Measurements from ENCODE around the gene RAD51.

The RAD51 gene

GRCh38 chr15:40731034-40731433, 36.1 kb downstream of the RAD51 start:
- Histone ChIP-seq H3K27me3 (ENCODE audit: control insufficient read depth, insufficient read depth, low read length) (no peaks in the 10 kb centered on the region), H3K4me1 (ENCODE audit: control insufficient read depth, insufficient read depth, low read length) (no peaks in the 10 kb centered on the region), H3K9ac (ENCODE audit: low read length) (no peak overlapping the region), H3K9me3 (ENCODE audit: control insufficient read depth, low read length) (no peaks in the 10 kb centered on the region), H3K36me3 (ENCODE audit: control insufficient read depth, insufficient read depth, low read length) (no peaks in the 10 kb centered on the region), H3K4me3 (ENCODE audit: low read length) (no peak overlapping the region)

GRCh38 chr15:40736575-40736974, 41.6 kb downstream of the RAD51 start:
- Histone ChIP-seq H3K9me3 (ENCODE audit: control insufficient read depth, low read length) (no peaks in the 10 kb centered on the region), H3K4me1 (ENCODE audit: control insufficient read depth, insufficient read depth, low read length) (no peaks in the 10 kb centered on the region), H3K9ac (ENCODE audit: low read length) (no peak overlapping the region), H3K36me3 (ENCODE audit: control insufficient read depth, insufficient read depth, low read length) (no peaks in the 10 kb centered on the region), H3K4me3 (ENCODE audit: low read length) (no peak overlapping the region), H3K27me3 (ENCODE audit: control insufficient read depth, insufficient read depth, low read length) (no peaks in the 10 kb centered on the region)

GRCh38 chr15:40737048-40737447, 42.1 kb downstream of the RAD51 start:
- Histone ChIP-seq H3K9ac (ENCODE audit: low read length) (no peak overlapping the region), H3K36me3 (ENCODE audit: control insufficient read depth, insufficient read depth, low read length) (no peaks in the 10 kb centered on the region), H3K9me3 (ENCODE audit: control insufficient read depth, low read length) (no peaks in the 10 kb centered on the region)

GRCh38 chr15:40739047-40739446, 44.1 kb downstream of the RAD51 start:
- Histone ChIP-seq H3K9ac (ENCODE audit: low read length) (no peak overlapping the region), H3K4me1 (ENCODE audit: control insufficient read depth, insufficient read depth, low read length) (no peaks in the 10 kb centered on the region), H3K36me3 (ENCODE audit: control insufficient read depth, insufficient read depth, low read length) (no peaks in the 10 kb centered on the region), H3K4me3 (ENCODE audit: low read length) (no peak overlapping the region), H3K9me3 (ENCODE audit: control insufficient read depth, low read length) (no peaks in the 10 kb centered on the region), H3K27me3 (ENCODE audit: control insufficient read depth, insufficient read depth, low read length) (no peaks in the 10 kb centered on the region)

More at GRCh38 chr15:40737048-40737447, 42.1 kb downstream of the RAD51 start:
- Histone ChIP-seq H3K4me1 (ENCODE audit: control insufficient read depth, insufficient read depth, low read length) (no peaks in the 10 kb centered on the region), H3K27me3 (ENCODE audit: control insufficient read depth, insufficient read depth, low read length) (no peaks in the 10 kb centered on the region), H3K4me3 (ENCODE audit: low read length) (no peak overlapping the region)

GRCh38 chr15:40739854-40740253, 44.9 kb downstream of the RAD51 start:
- Histone ChIP-seq H3K9ac (ENCODE audit: low read length) (no peak overlapping the region), H3K4me1 (ENCODE audit: control insufficient read depth, insufficient read depth, low read length) (no peaks in the 10 kb centered on the region), H3K27me3 (ENCODE audit: control insufficient read depth, insufficient read depth, low read length) (no peaks in the 10 kb centered on the region), H3K4me3 (ENCODE audit: low read length) (no peak overlapping the region), H3K36me3 (ENCODE audit: control insufficient read depth, insufficient read depth, low read length) (no peaks in the 10 kb centered on the region), H3K9me3 (ENCODE audit: control insufficient read depth, low read length) (no peaks in the 10 kb centered on the region)

GRCh38 chr15:40743485-40743901, 48.5 kb downstream of the RAD51 start:
- peaks cover 6% of the 10 kb centered on the region for H3K27me3 ChIP-seq (ENCODE audit: control insufficient read depth, insufficient read depth, low read length)
- no peak overlapping the region for H3K4me3 ChIP-seq (ENCODE audit: low read length)
- H3K9ac ChIP-seq (ENCODE audit: low read length): no peak overlapping the region
- no peaks in the 10 kb centered on the region for H3K9me3 ChIP-seq (ENCODE audit: control insufficient read depth, low read length)
- H3K4me1 ChIP-seq (ENCODE audit: control insufficient read depth, insufficient read depth, low read length): no peaks in the 10 kb centered on the region
- H3K36me3 ChIP-seq (ENCODE audit: control insufficient read depth, insufficient read depth, low read length): no peaks in the 10 kb centered on the region

GRCh38 chr15:40743921-40744814, 49.2 kb downstream of the RAD51 start:
- Histone ChIP-seq H3K9ac (ENCODE audit: low read length) (no peak overlapping the region), H3K9me3 (ENCODE audit: control insufficient read depth, low read length) (no peaks in the 10 kb centered on the region), H3K4me3 (ENCODE audit: low read length) (no peak overlapping the region), H3K4me1 (ENCODE audit: control insufficient read depth, insufficient read depth, low read length) (no peaks in the 10 kb centered on the region), H3K27me3 (ENCODE audit: control insufficient read depth, insufficient read depth, low read length) (peaks cover 6% of the 10 kb centered on the region), H3K36me3 (ENCODE audit: control insufficient read depth, insufficient read depth, low read length) (no peaks in the 10 kb centered on the region)

GRCh38 chr15:40744815-40745152, 49.8 kb downstream of the RAD51 start:
- Histone ChIP-seq H3K9me3 (ENCODE audit: control insufficient read depth, low read length) (no peaks in the 10 kb centered on the region), H3K4me3 (ENCODE audit: low read length) (no peak overlapping the region), H3K4me1 (ENCODE audit: control insufficient read depth, insufficient read depth, low read length) (no peaks in the 10 kb centered on the region), H3K36me3 (ENCODE audit: control insufficient read depth, insufficient read depth, low read length) (no peaks in the 10 kb centered on the region), H3K9ac (ENCODE audit: low read length) (no peak overlapping the region), H3K27me3 (ENCODE audit: control insufficient read depth, insufficient read depth, low read length) (peaks cover 6% of the 10 kb centered on the region)

GRCh38 chr15:40746916-40747418, 52.0 kb downstream of the RAD51 start:
- H3K36me3 ChIP-seq (ENCODE audit: control insufficient read depth, insufficient read depth, low read length): no peaks in the 10 kb centered on the region
- no peak overlapping the region for H3K4me3 ChIP-seq (ENCODE audit: low read length)

GRCh38 chr15:40747685-40748631, 53.0 kb downstream of the RAD51 start:
- Histone ChIP-seq H3K36me3 (ENCODE audit: control insufficient read depth, insufficient read depth, low read length) (no peaks in the 10 kb centered on the region), H3K4me3 (ENCODE audit: low read length) (no peak overlapping the region), H3K9me3 (ENCODE audit: control insufficient read depth, low read length) (no peaks in the 10 kb centered on the region)

More at GRCh38 chr15:40746916-40747418, 52.0 kb downstream of the RAD51 start:
- Histone ChIP-seq H3K27me3 (ENCODE audit: control insufficient read depth, insufficient read depth, low read length) (peaks cover 6% of the 10 kb centered on the region), H3K9me3 (ENCODE audit: control insufficient read depth, low read length) (no peaks in the 10 kb centered on the region), H3K9ac (ENCODE audit: low read length) (no peak overlapping the region), H3K4me1 (ENCODE audit: control insufficient read depth, insufficient read depth, low read length) (peaks cover 10% of the 10 kb centered on the region)

GRCh38 chr15:40749151-40749630, 54.2 kb downstream of the RAD51 start:
- Histone ChIP-seq H3K4me3 (ENCODE audit: low read length) (no peak overlapping the region), H3K9me3 (ENCODE audit: control insufficient read depth, low read length) (no peaks in the 10 kb centered on the region), H3K27me3 (ENCODE audit: control insufficient read depth, insufficient read depth, low read length) (peaks cover 6% of the 10 kb centered on the region), H3K9ac (ENCODE audit: low read length) (no peak overlapping the region), H3K36me3 (ENCODE audit: control insufficient read depth, insufficient read depth, low read length) (no peaks in the 10 kb centered on the region), H3K4me1 (ENCODE audit: control insufficient read depth, insufficient read depth, low read length) (peaks cover 10% of the 10 kb centered on the region)

More at GRCh38 chr15:40747685-40748631, 53.0 kb downstream of the RAD51 start:
- H3K4me1 ChIP-seq (ENCODE audit: control insufficient read depth, insufficient read depth, low read length): peaks cover 10% of the 10 kb centered on the region
- peaks cover 6% of the 10 kb centered on the region for H3K27me3 ChIP-seq (ENCODE audit: control insufficient read depth, insufficient read depth, low read length)
- no peak overlapping the region for H3K9ac ChIP-seq (ENCODE audit: low read length)
